Hepatocyte (in vitro differentiated cells): ENCODE measurements around the gene STIM1.

Source experiments
- CTCF ChIP-seq: fragments of 200-600 bp; sonication (generic); IDR thresholded peaks from 2 replicates; pipeline ENCODE4 v1.5.1; 2016; ENCODE audit warnings: antibody characterized with exemption, mild to moderate bottlenecking; ENCODE audit not compliant: poor library complexity
- EZH2 ChIP-seq: fragments of 200-600 bp; sonication (generic); IDR thresholded peaks from 2 replicates; pipeline ENCODE4 v1.6.1; 2016; ENCODE audit warnings: antibody characterized with exemption, mild to moderate bottlenecking, borderline replicate concordance

GRCh38 chr11:3977078-3977477 is 121.6 kb downstream of the STIM1 start:
- TF ChIP-seq EZH2 (no peak), CTCF (no peak)
